Nephron (organoid): ENCODE data around the gene HECTD1.
"Not testable (repeated sequence)": the region's sequence is repeated elsewhere in the genome, so short reads cannot be mapped to it uniquely, and the experiment has no call there.

ENCODE experiments used
- H3K27ac Mint-ChIP-seq, 3 experiments: 2 replicates each; pipeline ENCODE4 v1.8.0; 2020; ENCODE audit warnings: mixed read lengths in 3 of 3, mild to moderate bottlenecking in 2 of 3, moderate library complexity in 1 of 3
- H3K27me3 Mint-ChIP-seq: 2 replicates; pipeline ENCODE4 v1.8.0; 2021; ENCODE audit warnings: low read depth, mild to moderate bottlenecking, moderate library complexity, mixed read lengths
- H3K36me3 Mint-ChIP-seq: 2 replicates; pipeline ENCODE4 v1.8.0; 2020; ENCODE audit warnings: low read depth, mixed read lengths
- H3K4me1 Mint-ChIP-seq: 2 replicates; pipeline ENCODE4 v1.8.0; 2020; ENCODE audit warnings: mixed read lengths
- H3K4me3 Mint-ChIP-seq, 3 experiments: 2 replicates each; pipeline ENCODE4 v1.8.0; 2020; ENCODE audit warnings: mild to moderate bottlenecking in 3 of 3, mixed read lengths in 3 of 3, moderate library complexity in 2 of 3
- H3K9me3 Mint-ChIP-seq: 2 replicates; pipeline ENCODE4 v1.8.0; 2020; ENCODE audit warnings: mixed read lengths
- CTCF ChIP-seq, 3 experiments: fragments of 200-600 bp; sonication (generic); IDR thresholded peaks; one replicate each; pipeline ENCODE4 v1.5.0; 2021; ENCODE audit warnings: antibody characterized with exemption in 3 of 3; ENCODE audit not compliant: unreplicated experiment in 3 of 3

HECTD1 gene

GRCh38 chr14:31110872-31111271, 96.7 kb downstream of the HECTD1 start:
- no peak overlapping the region for H3K4me3 Mint-ChIP-seq
- H3K9me3 Mint-ChIP-seq: no peaks in the 10 kb centered on the region
- peaks cover 69% of the 10 kb centered on the region for H3K36me3 Mint-ChIP-seq
- H3K27me3 Mint-ChIP-seq: no peaks in the 10 kb centered on the region
- no peak overlapping the region for H3K27ac Mint-ChIP-seq
- H3K4me1 Mint-ChIP-seq: no peaks in the 10 kb centered on the region
- no peak for TF ChIP-seq CTCF (IDR thresholded peaks at IDR 0.05; ENCODE audit: unreplicated experiment in 3 of 3)

GRCh38 chr14:31109257-31109656, 98.3 kb downstream of the HECTD1 start:
- H3K27me3 Mint-ChIP-seq: no peaks in the 10 kb centered on the region
- peaks cover 75% of the 10 kb centered on the region for H3K36me3 Mint-ChIP-seq
- H3K9me3 Mint-ChIP-seq: no peaks in the 10 kb centered on the region
- H3K4me1 Mint-ChIP-seq: no peaks in the 10 kb centered on the region
- TF ChIP-seq CTCF (IDR thresholded peaks at IDR 0.05; ENCODE audit: unreplicated experiment in 3 of 3): no peak
- H3K27ac Mint-ChIP-seq: no peak overlapping the region
- H3K4me3 Mint-ChIP-seq: no peak overlapping the region

GRCh38 chr14:31106768-31107167, 100.8 kb downstream of the HECTD1 start:
- no peak for TF ChIP-seq CTCF (IDR thresholded peaks at IDR 0.05; ENCODE audit: unreplicated experiment in 3 of 3)
- H3K36me3 Mint-ChIP-seq: peaks cover 75% of the 10 kb centered on the region
- H3K4me3 Mint-ChIP-seq: no peak overlapping the region
- H3K27ac Mint-ChIP-seq: no peak overlapping the region
- H3K4me1 Mint-ChIP-seq: no peaks in the 10 kb centered on the region
- no peaks in the 10 kb centered on the region for H3K27me3 Mint-ChIP-seq
- no peaks in the 10 kb centered on the region for H3K9me3 Mint-ChIP-seq

GRCh38 chr14:31097081-31097480, 110.5 kb downstream of the HECTD1 start:
- H3K4me1 Mint-ChIP-seq: peaks cover under 1% of the 10 kb centered on the region
- H3K27ac Mint-ChIP-seq: no peak overlapping the region
- no peaks in the 10 kb centered on the region for H3K9me3 Mint-ChIP-seq
- no peak overlapping the region for H3K4me3 Mint-ChIP-seq
- H3K36me3 Mint-ChIP-seq: peaks cover 48% of the 10 kb centered on the region
- H3K27me3 Mint-ChIP-seq: no peaks in the 10 kb centered on the region
- TF ChIP-seq CTCF (IDR thresholded peaks at IDR 0.05; ENCODE audit: unreplicated experiment in 3 of 3): no peak

- no peaks in the 10 kb centered on the region for H3K9me3 Mint-ChIP-seq
- TF ChIP-seq CTCF (IDR thresholded peaks at IDR 0.05; ENCODE audit: unreplicated experiment in 3 of 3): no peak
- H3K4me1 Mint-ChIP-seq: peaks cover 9% of the 10 kb centered on the region
- no peak overlapping the region for H3K27ac Mint-ChIP-seq
- H3K4me3 Mint-ChIP-seq: no peak overlapping the region
- H3K36me3 Mint-ChIP-seq: peaks cover 40% of the 10 kb centered on the region
- no peaks in the 10 kb centered on the region for H3K27me3 Mint-ChIP-seq
Observed at GRCh38 chr14:31096255-31096654, 111.3 kb downstream of the HECTD1 start.

GRCh38 chr14:31095817-31096216, 111.8 kb downstream of the HECTD1 start:
- Mint-ChIP-seq H3K36me3 (peaks cover 36% of the 10 kb centered on the region), H3K4me1 (peaks cover 13% of the 10 kb centered on the region)
- not testable (repeated sequence) for H3K27me3 Mint-ChIP-seq, H3K4me3 Mint-ChIP-seq, H3K27ac Mint-ChIP-seq, H3K9me3 Mint-ChIP-seq

- H3K27me3 Mint-ChIP-seq, H3K4me3 Mint-ChIP-seq, H3K9me3 Mint-ChIP-seq, H3K27ac Mint-ChIP-seq: not testable (repeated sequence)
- Mint-ChIP-seq H3K4me1 (peaks cover 19% of the 10 kb centered on the region), H3K36me3 (peaks cover 21% of the 10 kb centered on the region)
Observed at GRCh38 chr14:31093884-31094839, 113.4 kb downstream of the HECTD1 start.
